ENCODE results near the gene RBM12. TPM values are rescaled to one million over a fixed set of nuclear protein-coding genes. Genes with fewer than 3 reads are reported as not detected.
A peak's percentile ranks its signal among the peaks of the same experiment; 100 is the strongest.

RBM12 gene
- total RNA-seq, 1 donor from 2014 or later = 19.3 TPM

- ATAC-seq = no peak
- no peak for DNase-seq (ENCODE audit: low spot score)
These were observed 61.7 kb downstream of the RBM12 start for GRCh38 chr20:35602851-35603495.

- no peak for DNase-seq (ENCODE audit: low spot score)
- no peak for ATAC-seq
These were observed 62.7 kb downstream of the RBM12 start for GRCh38 chr20:35601990-35602389.

- ATAC-seq = peak; percentile 93
These were observed 63.4 kb downstream of the RBM12 start for GRCh38 chr20:35600993-35601973.

GRCh38 chr20:35600176-35600992, 64.3 kb downstream of the RBM12 start:
- ATAC-seq (no peak), DNase-seq (ENCODE audit: low spot score) (no peak)

More at GRCh38 chr20:35600993-35601973, 63.4 kb downstream of the RBM12 start:
- peak; percentile 70 for DNase-seq (ENCODE audit: low spot score)

GRCh38 chr20:35599776-35600120, 65.0 kb downstream of the RBM12 start:
- ATAC-seq (no peak), DNase-seq (ENCODE audit: low spot score) (no peak)

Other genes with a start within 250 kb of the RBM12 start
- not detected for gene GDF5, start 226.7 kb downstream of the RBM12 start, total RNA-seq
- 14.6 TPM for gene CEP250, start 209.3 kb downstream of the RBM12 start, total RNA-seq
- not detected for gene C20orf173, start 135.2 kb downstream of the RBM12 start, total RNA-seq
- 107 TPM for gene ERGIC3, start 122.8 kb downstream of the RBM12 start, total RNA-seq
- 4.7 TPM for gene SPAG4, start 49.1 kb downstream of the RBM12 start, total RNA-seq
- gene CPNE1, start within 50 bp of the RBM12 start, total RNA-seq = 42.3 TPM
- 60.9 TPM for gene NFS1, start 34.5 kb upstream of the RBM12 start, total RNA-seq
- gene ROMO1, start 34.5 kb upstream of the RBM12 start, total RNA-seq = 103 TPM
- gene RBM39, start 77.4 kb upstream of the RBM12 start, total RNA-seq = 102 TPM
- gene PHF20, start 107.1 kb upstream of the RBM12 start, total RNA-seq = 11.4 TPM